Measurements from ENCODE around the gene THAP5. TPM values are rescaled to one million over a fixed set of nuclear protein-coding genes. Genes with fewer than 3 reads are reported as not detected.

The THAP5 gene
- total and polyA plus RNA-seq, 4 experiments from 2014 or later, result 16.7 to 52.8 (median 37.5) TPM

GRCh38 chr7:108522780-108523179 lies 46.7 kb downstream of the THAP5 start:
- DNase-seq, result no peak
- H3K27me3 ChIP-seq (ENCODE audit: insufficient read depth, low read length), result no peaks in the 10 kb centered on the region
- H3K9me3 ChIP-seq (ENCODE audit: control insufficient read depth in 1 of 2, low read length in 2 of 2), result no peaks in the 10 kb centered on the region
- CTCF ChIA-PET (ENCODE audit: partially characterized antibody), result interaction anchor here (4.9 kb wide), 1 partner anchor 25 kb away, joined by 24 read pairs; no protein-coding TSS in a partner anchor
- Mint-ChIP-seq H3K9me3 (peaks cover 0 to 4% (median 0%) of the 10 kb centered on the region in 8 donors), H3K27ac (peak overlapping the region in 6 of 7 donors; percentile 0 to 76 (median 4)), H3K4me1 (peaks cover 38 to 76% (median 56%) of the 10 kb centered on the region in 4 donors), H3K36me3 (peaks cover 32 to 41% of the 10 kb centered on the region in 2 donors), H3K27me3 (no peaks in the 10 kb centered on the region), H3K4me3 (peak overlapping the region in 4 of 8 donors; percentile 3 to 55 (median 16))
- POLR2A ChIA-PET (ENCODE audit: partially characterized antibody), result interaction anchor here (1.7 kb wide), 1 partner anchor 25 kb away, joined by 4 read pairs; no protein-coding TSS in a partner anchor
- no peak overlapping the region for H3K27ac ChIP-seq (ENCODE audit: low read depth, low read length)
- no peak overlapping the region for H3K4me3 ChIP-seq (ENCODE audit: low read length in 2 of 2)
- intact Hi-C loops (cut with micrococcal nuclease), result no loop called here
- H3K4me1 ChIP-seq (ENCODE audit: insufficient read depth, low read length), result peaks cover 38% of the 10 kb centered on the region
- no peaks in the 10 kb centered on the region for H3K36me3 ChIP-seq (ENCODE audit: insufficient read depth, low read length)

GRCh38 chr7:108517951-108518350 lies 51.6 kb downstream of the THAP5 start:
- Histone ChIP-seq H3K27me3 (ENCODE audit: insufficient read depth, low read length) (no peaks in the 10 kb centered on the region), H3K36me3 (ENCODE audit: insufficient read depth, low read length) (peaks cover 12% of the 10 kb centered on the region), H3K9me3 (ENCODE audit: control insufficient read depth in 1 of 2, low read length in 2 of 2) (no peaks in the 10 kb centered on the region), H3K27ac (ENCODE audit: low read depth, low read length) (no peak overlapping the region), H3K4me3 (ENCODE audit: low read length in 2 of 2) (no peak overlapping the region), H3K4me1 (ENCODE audit: insufficient read depth, low read length) (peaks cover 7% of the 10 kb centered on the region)
- ChIA-PET CTCF (ENCODE audit: partially characterized antibody) (interaction anchor here (1.2 to 1.9 kb wide), 2 partner anchors 19 to 21 kb away, joined by 3 to 10 read pairs; no protein-coding TSS in a partner anchor), POLR2A (ENCODE audit: partially characterized antibody) (no interaction called here)
- Mint-ChIP-seq H3K27me3 (no peaks in the 10 kb centered on the region), H3K4me3 (no peak overlapping the region), H3K4me1 (peaks cover 31 to 54% (median 42%) of the 10 kb centered on the region in 4 donors), H3K9me3 (peaks cover 0 to 5% (median 0%) of the 10 kb centered on the region in 8 donors), H3K27ac (no peak overlapping the region), H3K36me3 (peaks cover 52 to 64% of the 10 kb centered on the region in 2 donors)
- intact Hi-C loops (cut with micrococcal nuclease), result no loop called here
- no peak for DNase-seq

DNA sequence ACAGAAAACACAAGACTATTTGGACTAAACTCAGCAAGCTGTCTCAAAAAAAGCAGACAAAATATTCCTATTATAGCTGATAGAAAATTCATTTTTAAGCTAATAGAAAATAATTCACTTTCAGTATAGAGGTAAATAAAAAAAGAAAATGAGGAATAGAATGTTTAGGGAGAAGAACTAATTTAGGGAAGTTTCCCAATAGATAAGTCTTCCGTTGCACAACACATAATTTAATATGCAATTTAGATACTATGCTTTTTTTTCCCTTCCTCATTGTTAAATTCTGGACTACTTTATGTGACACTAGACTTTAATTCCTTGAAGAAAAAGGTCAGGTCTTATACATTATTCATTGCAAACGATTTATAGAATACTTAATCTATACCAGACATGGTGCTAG lies 53.9 kb downstream of the THAP5 start:
- Mint-ChIP-seq H3K4me1 (peaks cover 16 to 41% (median 27%) of the 10 kb centered on the region in 4 donors), H3K4me3 (no peak overlapping the region), H3K27ac (no peak overlapping the region), H3K36me3 (peaks cover 58 to 72% of the 10 kb centered on the region in 2 donors), H3K9me3 (peaks cover 0 to 5% (median 0%) of the 10 kb centered on the region in 8 donors), H3K27me3 (no peaks in the 10 kb centered on the region)
- CTCF ChIA-PET (ENCODE audit: partially characterized antibody), result interaction anchor here (0.9 kb wide), 1 partner anchor 18 kb away, joined by 4 read pairs; no protein-coding TSS in a partner anchor
- no peaks in the 10 kb centered on the region for H3K9me3 ChIP-seq (ENCODE audit: control insufficient read depth in 1 of 2, low read length in 2 of 2)
- no peaks in the 10 kb centered on the region for H3K4me1 ChIP-seq (ENCODE audit: insufficient read depth, low read length)
- intact Hi-C loops (cut with micrococcal nuclease), result no loop called here
- no peak overlapping the region for H3K27ac ChIP-seq (ENCODE audit: low read depth, low read length)
- DNase-seq, result no peak
- H3K4me3 ChIP-seq (ENCODE audit: low read length in 2 of 2), result no peak overlapping the region
- POLR2A ChIA-PET (ENCODE audit: partially characterized antibody), result interaction anchor here (0.8 kb wide), 1 partner anchor 10 kb away, joined by 3 read pairs; the partner anchor contains the start of gene PNPLA8
- no peaks in the 10 kb centered on the region for H3K27me3 ChIP-seq (ENCODE audit: insufficient read depth, low read length)
- peaks cover 20% of the 10 kb centered on the region for H3K36me3 ChIP-seq (ENCODE audit: insufficient read depth, low read length)

DNA sequence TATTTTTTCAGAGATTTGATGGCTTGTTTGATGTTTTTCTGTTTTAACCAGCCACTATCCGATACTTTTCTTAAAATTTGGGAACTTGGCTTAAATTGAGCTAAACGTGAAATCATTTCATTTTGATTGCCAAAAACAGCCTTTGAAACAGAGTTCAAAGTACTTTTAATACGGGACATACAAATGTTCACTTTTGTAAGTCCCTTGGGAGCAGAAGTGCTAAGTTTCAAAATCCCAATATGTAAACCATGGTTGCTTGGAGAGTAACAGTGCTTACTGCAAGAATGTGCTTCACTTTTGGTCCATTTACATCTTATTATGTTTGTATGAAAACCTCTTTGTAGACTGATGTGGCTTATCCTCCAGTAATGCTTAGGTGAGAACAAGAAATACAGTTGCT lies 54.5 kb downstream of the THAP5 start:
- ChIA-PET CTCF (ENCODE audit: partially characterized antibody) (interaction anchor here (0.9 to 1.1 kb wide), 2 partner anchors 10 to 18 kb away, joined by 3 to 4 read pairs; partner anchors contain the start of gene PNPLA8), POLR2A (ENCODE audit: partially characterized antibody) (no interaction called here)
- Mint-ChIP-seq H3K4me1 (peaks cover 14 to 37% (median 24%) of the 10 kb centered on the region in 4 donors), H3K9me3 (peaks cover 0 to 5% (median 0%) of the 10 kb centered on the region in 8 donors), H3K27ac (no peak overlapping the region), H3K36me3 (peaks cover 61 to 73% of the 10 kb centered on the region in 2 donors), H3K27me3 (no peaks in the 10 kb centered on the region), H3K4me3 (no peak overlapping the region)
- Histone ChIP-seq H3K4me1 (ENCODE audit: insufficient read depth, low read length) (no peaks in the 10 kb centered on the region), H3K27ac (ENCODE audit: low read depth, low read length) (no peak overlapping the region), H3K4me3 (ENCODE audit: low read length in 2 of 2) (no peak overlapping the region), H3K36me3 (ENCODE audit: insufficient read depth, low read length) (peaks cover 20% of the 10 kb centered on the region), H3K27me3 (ENCODE audit: insufficient read depth, low read length) (no peaks in the 10 kb centered on the region), H3K9me3 (ENCODE audit: control insufficient read depth in 1 of 2, low read length in 2 of 2) (no peaks in the 10 kb centered on the region)
- intact Hi-C loops (cut with micrococcal nuclease), result no loop called here
- DNase-seq, result no peak

Other genes starting within 250 kb of the THAP5 start
- under 1 TPM; 0.22 to 0.41 TPM for gene NRCAM, start 113.3 kb downstream of the THAP5 start, total RNA-seq
- gene NRCAM, start 113.3 kb downstream of the THAP5 start, polyA plus RNA-seq, result under 1 TPM in 1 of 2 donors, not detected in 1; 0.32 TPM
- gene PNPLA8, start 43.6 kb downstream of the THAP5 start, total RNA-seq, result 10 to 100 TPM; 28.0 to 28.9 TPM
- gene PNPLA8, start 43.6 kb downstream of the THAP5 start, polyA plus RNA-seq, result 10 to 100 TPM; 20.9 to 28.8 TPM
- 10 to 100 TPM; 43.6 to 49.3 TPM for gene DNAJB9, start 168 bp upstream of the THAP5 start, total RNA-seq
- gene DNAJB9, start 168 bp upstream of the THAP5 start, polyA plus RNA-seq, result 100 to 1,000 TPM in 1 of 2 donors, 10 to 100 TPM in 1; 30.2 to 138 TPM